Omental fat pad (tissue), 4 donors: ENCODE results near the gene TALDO1. TPM values are rescaled to one million over a fixed set of nuclear protein-coding genes. Genes with fewer than 3 reads are reported as not detected.

ENCODE experiments used
- ATAC-seq: fragments of 150-250 bp; one replicate; pipeline ENCODE4 v1.9.1; 2016; ENCODE audit warnings: mild to moderate bottlenecking, moderate library complexity; ENCODE audit not compliant: low FRiP score
- DNase-seq: peaks from one replicate; pipeline ENCODE4 v3.0.0-alpha.2; 2019; ENCODE audit warnings: low spot score
- total RNA-seq, 4 donors: library from RNA; depleted of rRNA; stranded (reverse); fragments of >200 nt; gene quantifications; one replicate each; pipeline ENCODE4 v1.1.0, GENCODE V29; 2016
- TF ChIP-seq, protein P1 (sequence below), 3 donors: fragments of 450-650 bp; IDR thresholded peaks; one replicate each; pipeline ENCODE4 v1.5.1; 2016 to 2017; ENCODE audit warnings: antibody characterized with exemption in 3 of 3, mild to moderate bottlenecking in 3 of 3, moderate library complexity in 2 of 3

Gene TALDO1
- total RNA-seq, 4 donors from 2014 or later, result 183 to 295 (median 239) TPM

DNA sequence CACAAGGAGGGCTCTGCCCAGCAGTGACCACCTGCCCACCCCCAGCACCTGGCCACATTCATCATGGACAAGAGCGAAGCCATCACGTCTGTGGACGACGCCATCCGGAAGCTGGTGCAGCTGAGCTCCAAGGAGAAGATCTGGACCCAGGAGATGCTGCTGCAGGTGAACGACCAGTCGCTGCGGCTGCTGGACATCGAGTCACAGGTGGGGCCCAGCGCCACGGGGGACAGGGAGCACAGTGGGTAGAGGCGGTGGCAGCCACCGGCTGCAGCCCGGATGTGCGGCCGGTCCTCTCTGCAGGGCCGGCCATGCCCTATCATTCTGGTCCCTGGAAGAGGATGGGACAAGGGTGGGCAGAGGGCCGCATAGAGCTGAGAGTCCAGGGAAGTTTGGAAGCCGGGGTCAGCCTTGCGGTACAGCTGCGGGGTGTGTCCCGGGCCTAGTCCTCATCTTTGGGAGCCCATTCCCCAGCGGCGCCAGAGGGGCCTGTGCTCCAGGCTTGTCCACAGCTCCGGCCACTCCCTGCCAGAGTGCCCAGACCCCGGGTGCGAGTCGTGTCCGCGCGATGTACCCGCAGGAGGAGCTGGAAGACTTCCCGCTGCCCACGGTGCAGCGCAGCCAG, 27.1 kb upstream of the TALDO1 start:
- TF ChIP-seq, protein P1, sequence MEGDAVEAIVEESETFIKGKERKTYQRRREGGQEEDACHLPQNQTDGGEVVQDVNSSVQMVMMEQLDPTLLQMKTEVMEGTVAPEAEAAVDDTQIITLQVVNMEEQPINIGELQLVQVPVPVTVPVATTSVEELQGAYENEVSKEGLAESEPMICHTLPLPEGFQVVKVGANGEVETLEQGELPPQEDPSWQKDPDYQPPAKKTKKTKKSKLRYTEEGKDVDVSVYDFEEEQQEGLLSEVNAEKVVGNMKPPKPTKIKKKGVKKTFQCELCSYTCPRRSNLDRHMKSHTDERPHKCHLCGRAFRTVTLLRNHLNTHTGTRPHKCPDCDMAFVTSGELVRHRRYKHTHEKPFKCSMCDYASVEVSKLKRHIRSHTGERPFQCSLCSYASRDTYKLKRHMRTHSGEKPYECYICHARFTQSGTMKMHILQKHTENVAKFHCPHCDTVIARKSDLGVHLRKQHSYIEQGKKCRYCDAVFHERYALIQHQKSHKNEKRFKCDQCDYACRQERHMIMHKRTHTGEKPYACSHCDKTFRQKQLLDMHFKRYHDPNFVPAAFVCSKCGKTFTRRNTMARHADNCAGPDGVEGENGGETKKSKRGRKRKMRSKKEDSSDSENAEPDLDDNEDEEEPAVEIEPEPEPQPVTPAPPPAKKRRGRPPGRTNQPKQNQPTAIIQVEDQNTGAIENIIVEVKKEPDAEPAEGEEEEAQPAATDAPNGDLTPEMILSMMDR (IDR thresholded peaks at IDR 0.05), result no peak
- DNase-seq, result no peak
- no peak for ATAC-seq

DNA sequence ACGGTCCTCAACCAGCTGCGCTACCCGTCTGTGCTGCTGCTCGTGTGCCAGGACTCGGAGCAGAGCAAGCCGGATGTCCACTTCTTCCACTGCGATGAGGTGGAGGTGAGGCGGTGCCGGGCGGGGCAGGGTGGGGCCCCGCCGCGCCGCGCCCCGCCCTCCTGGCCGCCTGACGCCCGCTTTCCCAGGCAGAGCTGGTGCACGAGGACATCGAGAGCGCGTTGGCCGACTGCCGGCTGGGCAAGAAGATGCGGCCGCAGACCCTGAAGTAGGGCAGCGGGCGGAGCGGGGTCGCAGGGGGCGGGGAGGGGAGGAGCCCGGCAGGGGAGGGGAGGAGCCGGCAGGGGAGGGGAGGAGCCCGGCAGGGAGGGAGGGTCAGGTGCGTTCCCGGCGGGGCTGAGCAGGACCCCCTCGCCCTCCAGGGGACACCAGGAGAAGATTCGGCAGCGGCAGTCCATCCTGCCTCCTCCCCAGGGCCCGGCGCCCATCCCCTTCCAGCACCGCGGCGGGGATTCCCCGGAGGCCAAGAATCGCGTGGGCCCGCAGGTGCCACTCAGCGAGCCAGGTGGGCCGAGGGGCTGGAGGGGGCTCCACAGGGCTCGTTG, 26.5 kb upstream of the TALDO1 start:
- ATAC-seq, result no peak
- TF ChIP-seq, protein P1 (IDR thresholded peaks at IDR 0.05), result no peak
- no peak for DNase-seq

DNA sequence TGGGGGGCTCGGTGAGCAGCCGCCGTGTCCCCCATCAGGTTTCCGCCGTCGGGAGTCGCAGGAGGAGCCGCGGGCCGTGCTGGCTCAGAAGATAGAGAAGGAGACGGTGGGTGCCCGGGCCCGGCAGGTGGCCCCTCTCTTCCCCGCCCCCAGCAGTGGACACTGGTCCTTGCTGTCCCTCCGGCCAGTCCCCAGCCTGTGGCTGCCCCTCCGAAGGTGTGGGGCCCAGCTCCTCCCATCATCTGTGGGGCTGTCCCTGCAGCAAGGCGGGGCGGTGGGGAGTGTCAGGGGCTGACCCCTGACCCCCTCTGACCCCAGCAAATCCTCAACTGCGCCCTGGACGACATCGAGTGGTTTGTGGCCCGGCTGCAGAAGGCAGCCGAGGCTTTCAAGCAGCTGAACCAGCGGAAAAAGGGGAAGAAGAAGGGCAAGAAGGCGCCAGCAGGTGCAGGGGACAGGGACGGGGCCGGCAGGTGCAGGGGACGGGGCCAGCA, 26.0 kb upstream of the TALDO1 start:
- TF ChIP-seq, protein P1 (IDR thresholded peaks at IDR 0.05), result no peak
- no peak for ATAC-seq
- no peak for DNase-seq

- no peak for DNase-seq
- TF ChIP-seq, protein P1 (IDR thresholded peaks at IDR 0.05), result no peak
- no peak for ATAC-seq
These were observed 25.4 kb upstream of the TALDO1 start for GRCh38 chr11:721741-722345.

GRCh38 chr11:722346-722811, 24.9 kb upstream of the TALDO1 start:
- TF ChIP-seq, protein P1 (IDR thresholded peaks at IDR 0.05), result no peak
- DNase-seq, result no peak
- no peak for ATAC-seq

DNA sequence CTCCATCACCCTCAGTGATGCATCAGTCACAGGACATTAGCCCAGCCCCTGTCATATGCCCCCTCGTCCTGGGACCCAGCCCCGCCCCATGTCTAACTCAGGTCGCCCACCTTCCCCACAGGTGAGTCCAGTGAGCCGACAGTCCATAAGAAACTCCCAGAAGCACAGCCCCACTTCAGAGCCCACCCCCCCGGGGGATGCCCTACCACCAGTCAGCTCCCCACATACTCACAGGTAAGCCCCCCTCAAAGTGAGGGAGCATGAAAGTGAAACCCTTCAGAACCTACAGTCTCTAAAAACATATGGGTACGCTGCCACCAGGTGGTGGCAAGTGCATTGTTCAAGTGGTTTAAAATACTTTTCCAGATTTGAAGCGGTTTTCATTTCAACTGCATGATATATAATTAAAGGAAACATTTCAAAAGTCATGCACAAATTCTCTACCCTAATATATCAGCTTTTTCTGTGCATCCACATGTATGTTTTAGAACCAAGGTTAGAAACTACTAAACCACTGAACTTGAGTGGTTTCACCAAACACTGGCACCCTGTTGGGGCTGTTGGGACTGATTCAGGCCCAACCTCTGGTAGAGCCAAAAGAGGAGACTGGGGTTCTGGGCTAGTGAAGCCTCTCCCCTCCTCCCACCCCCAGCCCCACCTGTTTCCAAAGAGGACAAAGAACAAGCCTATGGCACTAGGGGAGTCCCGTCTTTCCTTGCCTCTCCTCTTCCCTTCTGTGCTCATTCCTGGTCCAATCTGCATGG, 24.0 kb upstream of the TALDO1 start:
- TF ChIP-seq, protein P1 (IDR thresholded peaks at IDR 0.05), result no peak
- DNase-seq, result no peak
- ATAC-seq, result no peak
